GM23338 (cell line): ENCODE results near the gene GSX2. TPM values are rescaled to one million over a fixed set of nuclear protein-coding genes. Genes with fewer than 3 reads are reported as not detected.

Experiments used
- ATAC-seq: fragments of 200-7000 bp; cut with Tn5 transposase; 3 replicates; pipeline ENCODE4 v1.9.1; 2020
- DNase-seq: peaks from one replicate; pipeline ENCODE4 v3.0.0-alpha.2; 2015; ENCODE audit warnings: low spot score
- H2AFZ ChIP-seq: fragments of 200-600 bp; sonication (generic); 2 replicates; pipeline ENCODE4 v1.8.0; 2016; ENCODE audit warnings: antibody characterized with exemption, mild to moderate bottlenecking, moderate library complexity
- H3F3A ChIP-seq: fragments of 200-600 bp; sonication (generic); replicated peaks from 2 replicates; pipeline ENCODE4 v1.8.0; 2017; ENCODE audit warnings: antibody characterized with exemption, mixed run types, low read depth
- H3K27ac ChIP-seq: fragments of 200-600 bp; sonication (generic); 2 replicates; pipeline ENCODE4 v1.6.1; 2016; ENCODE audit warnings: low read depth
- H3K27me3 ChIP-seq: fragments of 200-600 bp; sonication (generic); 2 replicates; pipeline ENCODE4 v1.8.0; 2016; ENCODE audit warnings: mild to moderate bottlenecking, mixed run types, moderate library complexity; ENCODE audit not compliant: insufficient read depth
- H3K36me3 ChIP-seq: fragments of 200-600 bp; sonication (generic); 2 replicates; pipeline ENCODE4 v1.8.0; 2016; ENCODE audit warnings: mild to moderate bottlenecking; ENCODE audit not compliant: insufficient read depth
- H3K4me1 ChIP-seq: fragments of 200-600 bp; sonication (generic); 2 replicates; pipeline ENCODE4 v1.8.0; 2016; ENCODE audit warnings: mild to moderate bottlenecking, moderate library complexity; ENCODE audit not compliant: insufficient read depth
- H3K4me2 ChIP-seq: fragments of 200-600 bp; sonication (generic); 2 replicates; pipeline ENCODE4 v1.7.1; 2017; ENCODE audit warnings: mixed run types
- H3K4me3 ChIP-seq: fragments of 200-600 bp; sonication (generic); 2 replicates; pipeline ENCODE4 v1.6.1; 2016; ENCODE audit warnings: mixed run types
- H3K79me2 ChIP-seq: fragments of 200-600 bp; sonication (generic); replicated peaks from 2 replicates; pipeline ENCODE4 v1.8.0; 2017; ENCODE audit warnings: mild to moderate bottlenecking; ENCODE audit not compliant: insufficient read depth
- H3K9me2 ChIP-seq: fragments of 200-600 bp; sonication (generic); 2 replicates; pipeline ENCODE4 v1.8.0; 2017; ENCODE audit not compliant: insufficient read depth
- H4K20me1 ChIP-seq: fragments of 200-600 bp; sonication (generic); replicated peaks from 2 replicates; pipeline ENCODE4 v1.8.0; 2017; ENCODE audit warnings: mild to moderate bottlenecking; ENCODE audit not compliant: insufficient read depth
- H3K27ac Mint-ChIP-seq: 2 replicates; pipeline ENCODE4 v1.8.0; 2020; ENCODE audit warnings: inconsistent platforms, mild to moderate bottlenecking, moderate library complexity, mixed read lengths
- H3K27me3 Mint-ChIP-seq: 3 replicates; pipeline ENCODE4 v1.8.0; 2022; ENCODE audit warnings: low read depth, mild to moderate bottlenecking, moderate library complexity, mixed read lengths, inconsistent platforms; ENCODE audit not compliant: insufficient read depth, poor library complexity
- H3K36me3 Mint-ChIP-seq: 3 replicates; pipeline ENCODE4 v1.8.0; 2021; ENCODE audit warnings: low read depth, mild to moderate bottlenecking, inconsistent platforms, moderate library complexity, mixed read lengths
- H3K4me1 Mint-ChIP-seq: 3 replicates; pipeline ENCODE4 v1.8.0; 2020; ENCODE audit warnings: mild to moderate bottlenecking, inconsistent platforms, mixed read lengths
- H3K4me3 Mint-ChIP-seq: 3 replicates; pipeline ENCODE4 v1.8.0; 2021; ENCODE audit warnings: moderate library complexity, mild to moderate bottlenecking, inconsistent platforms, mixed read lengths
- H3K9me3 Mint-ChIP-seq: 3 replicates; pipeline ENCODE4 v1.8.0; 2020; ENCODE audit warnings: moderate library complexity, mild to moderate bottlenecking, inconsistent platforms, mixed read lengths
- CREB1 ChIP-seq: fragments of 250-450 bp; sonication (Bioruptor Pico); IDR thresholded peaks from 2 replicates; pipeline ENCODE4 v1.5.0; 2020; ENCODE audit warnings: low read depth, mild to moderate bottlenecking, moderate library complexity
- EZH2 ChIP-seq: fragments of 200-600 bp; sonication (generic); IDR thresholded peaks from one replicate; pipeline ENCODE4 v1.8.0; 2017; ENCODE audit warnings: antibody characterized with exemption, mild to moderate bottlenecking, low read depth; ENCODE audit not compliant: unreplicated experiment
- EZH2phosphoT487 ChIP-seq: fragments of 200-600 bp; sonication (generic); IDR thresholded peaks from one replicate; pipeline ENCODE4 v1.8.1; 2018; ENCODE audit warnings: antibody characterized with exemption; ENCODE audit not compliant: unreplicated experiment
- JUNB ChIP-seq: IDR thresholded peaks from one replicate; pipeline ENCODE4 v1.6.1; 2016; ENCODE audit warnings: antibody characterized with exemption; ENCODE audit not compliant: unreplicated experiment
- NANOG ChIP-seq: IDR thresholded peaks from 2 replicates; pipeline ENCODE4 v1.6.1; 2016; ENCODE audit warnings: antibody characterized with exemption, borderline replicate concordance
- POLR2AphosphoS5 ChIP-seq: IDR thresholded peaks from 2 replicates; pipeline ENCODE4 v1.6.1; 2016; ENCODE audit warnings: antibody characterized with exemption, low read depth
- STAT1 ChIP-seq: IDR thresholded peaks from one replicate; pipeline ENCODE4 v1.6.1; 2016; ENCODE audit warnings: antibody characterized with exemption; ENCODE audit not compliant: unreplicated experiment
- ZNF114 ChIP-seq: fragments of 250-450 bp; sonication (Bioruptor Pico); IDR thresholded peaks from 2 replicates; pipeline ENCODE4 v1.5.0; 2020; ENCODE audit warnings: mild to moderate bottlenecking, moderate library complexity
- ZNF331 ChIP-seq: fragments of 250-450 bp; sonication (Bioruptor Pico); IDR thresholded peaks from 2 replicates; pipeline ENCODE4 v1.5.0; 2020; ENCODE audit warnings: low read depth, mild to moderate bottlenecking, moderate library complexity
- polyA plus RNA-seq: library from polyadenylated mRNA; unstranded; fragments of >200 nt; fragmentation: Nextera tagmentation; extraction: Ambion mirVana; gene quantifications from 2 replicates; pipeline ENCODE4 v1.2.1, GENCODE V29; 2016
- total RNA-seq: library from RNA; depleted of rRNA; stranded (reverse); fragments of >200 nt; shearing (Covaris generic); gene quantifications from 2 replicates; pipeline ENCODE4 v1.2.3, GENCODE V29; 2014
- TF ChIP-seq, protein P1 (sequence below), 2 experiments: fragments of 200-600 bp in 1 of 2; sonication (generic) in 1 of 2; conservative IDR thresholded peaks; 2 replicates each; pipeline versions ENCODE4 v1.5.1 to v1.6.1; 2016 to 2017; ENCODE audit warnings: antibody characterized with exemption in 2 of 2, low read depth in 2 of 2, mild to moderate bottlenecking in 2 of 2, moderate library complexity in 1 of 2
- TF ChIP-seq, protein P2 (sequence below): fragments of 250-450 bp; sonication (Bioruptor Pico); IDR thresholded peaks from 2 replicates; pipeline ENCODE4 v1.5.0; 2020; ENCODE audit warnings: mild to moderate bottlenecking, moderate library complexity
- TF ChIP-seq, protein P3 (sequence below): IDR thresholded peaks from 2 replicates; pipeline ENCODE4 v1.6.1; 2016; ENCODE audit warnings: antibody characterized with exemption
- TF ChIP-seq, protein P4 (sequence below): IDR thresholded peaks from one replicate; pipeline ENCODE4 v1.6.1; 2018; ENCODE audit warnings: antibody characterized with exemption; ENCODE audit not compliant: unreplicated experiment

Gene GSX2
- total and polyA plus RNA-seq, 2 experiments from 2014 or later = 0.34 TPM; not detected in 1

DNA sequence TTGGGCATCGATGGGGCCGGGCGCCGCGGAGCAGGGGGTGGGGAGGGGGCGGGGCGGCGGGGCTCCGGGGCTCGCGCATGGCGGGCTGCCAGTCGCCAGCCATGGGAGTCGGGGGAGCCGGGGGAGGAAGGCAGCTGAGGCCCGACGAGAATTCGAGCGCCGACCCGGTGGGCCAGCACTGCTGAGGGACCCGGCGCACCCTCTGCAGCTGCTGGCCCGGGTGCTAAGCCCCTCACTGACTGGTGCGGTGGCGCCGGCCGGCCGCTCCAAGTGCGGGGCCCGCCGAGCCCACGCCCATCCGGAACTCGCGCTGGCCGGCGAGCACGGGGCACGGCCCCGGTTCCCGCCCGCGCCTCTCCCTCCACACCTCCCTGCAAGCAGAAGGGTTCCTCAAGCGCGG is 49.4 kb downstream of the GSX2 start:
- Mint-ChIP-seq H3K4me3 (no peak overlapping the region), H3K36me3 (no peaks in the 10 kb centered on the region; the same call in 2 of the 3 replicates), H3K4me1 (no peaks in the 10 kb centered on the region), H3K27ac (no peak overlapping the region), H3K27me3 (peaks cover 5% of the 10 kb centered on the region), H3K9me3 (peaks cover 6% of the 10 kb centered on the region; the same call in 1 of the 3 replicates)
- ATAC-seq (no peak), DNase-seq (no peak)
- Histone ChIP-seq H3K9me2 (no peaks in the 10 kb centered on the region), H2AFZ (no peak overlapping the region), H3K4me1 (no peaks in the 10 kb centered on the region), H3K4me2 (no peak overlapping the region), H3K36me3 (no peaks in the 10 kb centered on the region), H4K20me1 (no peaks in the 10 kb centered on the region), H3F3A (no peaks in the 10 kb centered on the region), H3K27ac (no peak overlapping the region), H3K79me2 (no peaks in the 10 kb centered on the region), H3K27me3 (no peaks in the 10 kb centered on the region), H3K4me3 (no peak overlapping the region)
- no peak for TF ChIP-seq JUNB
- TF ChIP-seq, protein P1, sequence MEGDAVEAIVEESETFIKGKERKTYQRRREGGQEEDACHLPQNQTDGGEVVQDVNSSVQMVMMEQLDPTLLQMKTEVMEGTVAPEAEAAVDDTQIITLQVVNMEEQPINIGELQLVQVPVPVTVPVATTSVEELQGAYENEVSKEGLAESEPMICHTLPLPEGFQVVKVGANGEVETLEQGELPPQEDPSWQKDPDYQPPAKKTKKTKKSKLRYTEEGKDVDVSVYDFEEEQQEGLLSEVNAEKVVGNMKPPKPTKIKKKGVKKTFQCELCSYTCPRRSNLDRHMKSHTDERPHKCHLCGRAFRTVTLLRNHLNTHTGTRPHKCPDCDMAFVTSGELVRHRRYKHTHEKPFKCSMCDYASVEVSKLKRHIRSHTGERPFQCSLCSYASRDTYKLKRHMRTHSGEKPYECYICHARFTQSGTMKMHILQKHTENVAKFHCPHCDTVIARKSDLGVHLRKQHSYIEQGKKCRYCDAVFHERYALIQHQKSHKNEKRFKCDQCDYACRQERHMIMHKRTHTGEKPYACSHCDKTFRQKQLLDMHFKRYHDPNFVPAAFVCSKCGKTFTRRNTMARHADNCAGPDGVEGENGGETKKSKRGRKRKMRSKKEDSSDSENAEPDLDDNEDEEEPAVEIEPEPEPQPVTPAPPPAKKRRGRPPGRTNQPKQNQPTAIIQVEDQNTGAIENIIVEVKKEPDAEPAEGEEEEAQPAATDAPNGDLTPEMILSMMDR (conservative IDR thresholded peaks at IDR 0.05; ENCODE audit: low read depth in 2 of 2) = no peak
- TF ChIP-seq POLR2AphosphoS5 = no peak
- TF ChIP-seq, protein P2, sequence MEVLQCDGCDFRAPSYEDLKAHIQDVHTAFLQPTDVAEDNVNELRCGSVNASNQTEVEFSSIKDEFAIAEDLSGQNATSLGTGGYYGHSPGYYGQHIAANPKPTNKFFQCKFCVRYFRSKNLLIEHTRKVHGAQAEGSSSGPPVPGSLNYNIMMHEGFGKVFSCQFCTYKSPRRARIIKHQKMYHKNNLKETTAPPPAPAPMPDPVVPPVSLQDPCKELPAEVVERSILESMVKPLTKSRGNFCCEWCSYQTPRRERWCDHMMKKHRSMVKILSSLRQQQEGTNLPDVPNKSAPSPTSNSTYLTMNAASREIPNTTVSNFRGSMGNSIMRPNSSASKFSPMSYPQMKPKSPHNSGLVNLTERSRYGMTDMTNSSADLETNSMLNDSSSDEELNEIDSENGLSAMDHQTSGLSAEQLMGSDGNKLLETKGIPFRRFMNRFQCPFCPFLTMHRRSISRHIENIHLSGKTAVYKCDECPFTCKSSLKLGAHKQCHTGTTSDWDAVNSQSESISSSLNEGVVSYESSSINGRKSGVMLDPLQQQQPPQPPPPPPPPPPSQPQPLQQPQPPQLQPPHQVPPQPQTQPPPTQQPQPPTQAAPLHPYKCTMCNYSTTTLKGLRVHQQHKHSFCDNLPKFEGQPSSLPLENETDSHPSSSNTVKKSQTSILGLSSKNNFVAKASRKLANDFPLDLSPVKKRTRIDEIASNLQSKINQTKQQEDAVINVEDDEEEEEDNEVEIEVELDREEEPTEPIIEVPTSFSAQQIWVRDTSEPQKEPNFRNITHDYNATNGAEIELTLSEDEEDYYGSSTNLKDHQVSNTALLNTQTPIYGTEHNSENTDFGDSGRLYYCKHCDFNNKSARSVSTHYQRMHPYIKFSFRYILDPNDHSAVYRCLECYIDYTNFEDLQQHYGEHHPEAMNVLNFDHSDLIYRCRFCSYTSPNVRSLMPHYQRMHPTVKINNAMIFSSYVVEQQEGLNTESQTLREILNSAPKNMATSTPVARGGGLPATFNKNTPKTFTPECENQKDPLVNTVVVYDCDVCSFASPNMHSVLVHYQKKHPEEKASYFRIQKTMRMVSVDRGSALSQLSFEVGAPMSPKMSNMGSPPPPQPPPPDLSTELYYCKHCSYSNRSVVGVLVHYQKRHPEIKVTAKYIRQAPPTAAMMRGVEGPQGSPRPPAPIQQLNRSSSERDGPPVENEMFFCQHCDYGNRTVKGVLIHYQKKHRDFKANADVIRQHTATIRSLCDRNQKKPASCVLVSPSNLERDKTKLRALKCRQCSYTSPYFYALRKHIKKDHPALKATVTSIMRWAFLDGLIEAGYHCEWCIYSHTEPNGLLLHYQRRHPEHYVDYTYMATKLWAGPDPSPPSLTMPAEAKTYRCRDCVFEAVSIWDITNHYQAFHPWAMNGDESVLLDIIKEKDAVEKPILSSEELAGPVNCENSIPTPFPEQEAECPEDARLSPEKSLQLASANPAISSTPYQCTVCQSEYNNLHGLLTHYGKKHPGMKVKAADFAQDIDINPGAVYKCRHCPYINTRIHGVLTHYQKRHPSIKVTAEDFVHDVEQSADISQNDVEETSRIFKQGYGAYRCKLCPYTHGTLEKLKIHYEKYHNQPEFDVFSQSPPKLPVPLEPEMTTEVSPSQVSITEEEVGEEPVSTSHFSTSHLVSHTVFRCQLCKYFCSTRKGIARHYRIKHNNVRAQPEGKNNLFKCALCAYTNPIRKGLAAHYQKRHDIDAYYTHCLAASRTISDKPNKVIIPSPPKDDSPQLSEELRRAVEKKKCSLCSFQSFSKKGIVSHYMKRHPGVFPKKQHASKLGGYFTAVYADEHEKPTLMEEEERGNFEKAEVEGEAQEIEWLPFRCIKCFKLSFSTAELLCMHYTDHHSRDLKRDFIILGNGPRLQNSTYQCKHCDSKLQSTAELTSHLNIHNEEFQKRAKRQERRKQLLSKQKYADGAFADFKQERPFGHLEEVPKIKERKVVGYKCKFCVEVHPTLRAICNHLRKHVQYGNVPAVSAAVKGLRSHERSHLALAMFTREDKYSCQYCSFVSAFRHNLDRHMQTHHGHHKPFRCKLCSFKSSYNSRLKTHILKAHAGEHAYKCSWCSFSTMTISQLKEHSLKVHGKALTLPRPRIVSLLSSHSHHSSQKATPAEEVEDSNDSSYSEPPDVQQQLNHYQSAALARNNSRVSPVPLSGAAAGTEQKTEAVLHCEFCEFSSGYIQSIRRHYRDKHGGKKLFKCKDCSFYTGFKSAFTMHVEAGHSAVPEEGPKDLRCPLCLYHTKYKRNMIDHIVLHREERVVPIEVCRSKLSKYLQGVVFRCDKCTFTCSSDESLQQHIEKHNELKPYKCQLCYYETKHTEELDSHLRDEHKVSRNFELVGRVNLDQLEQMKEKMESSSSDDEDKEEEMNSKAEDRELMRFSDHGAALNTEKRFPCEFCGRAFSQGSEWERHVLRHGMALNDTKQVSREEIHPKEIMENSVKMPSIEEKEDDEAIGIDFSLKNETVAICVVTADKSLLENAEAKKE = no peak
- no peak for TF ChIP-seq EZH2phosphoT487
- TF ChIP-seq EZH2 = no peak
- TF ChIP-seq, protein P3, sequence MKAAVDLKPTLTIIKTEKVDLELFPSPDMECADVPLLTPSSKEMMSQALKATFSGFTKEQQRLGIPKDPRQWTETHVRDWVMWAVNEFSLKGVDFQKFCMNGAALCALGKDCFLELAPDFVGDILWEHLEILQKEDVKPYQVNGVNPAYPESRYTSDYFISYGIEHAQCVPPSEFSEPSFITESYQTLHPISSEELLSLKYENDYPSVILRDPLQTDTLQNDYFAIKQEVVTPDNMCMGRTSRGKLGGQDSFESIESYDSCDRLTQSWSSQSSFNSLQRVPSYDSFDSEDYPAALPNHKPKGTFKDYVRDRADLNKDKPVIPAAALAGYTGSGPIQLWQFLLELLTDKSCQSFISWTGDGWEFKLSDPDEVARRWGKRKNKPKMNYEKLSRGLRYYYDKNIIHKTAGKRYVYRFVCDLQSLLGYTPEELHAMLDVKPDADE = no peak
- no peak for TF ChIP-seq CREB1 (CRISPR knock-in tag)
- TF ChIP-seq NANOG = no peak
- TF ChIP-seq ZNF331 (CRISPR knock-in tag) = no peak
- TF ChIP-seq ZNF114 (CRISPR knock-in tag) = no peak
- TF ChIP-seq, protein P4, sequence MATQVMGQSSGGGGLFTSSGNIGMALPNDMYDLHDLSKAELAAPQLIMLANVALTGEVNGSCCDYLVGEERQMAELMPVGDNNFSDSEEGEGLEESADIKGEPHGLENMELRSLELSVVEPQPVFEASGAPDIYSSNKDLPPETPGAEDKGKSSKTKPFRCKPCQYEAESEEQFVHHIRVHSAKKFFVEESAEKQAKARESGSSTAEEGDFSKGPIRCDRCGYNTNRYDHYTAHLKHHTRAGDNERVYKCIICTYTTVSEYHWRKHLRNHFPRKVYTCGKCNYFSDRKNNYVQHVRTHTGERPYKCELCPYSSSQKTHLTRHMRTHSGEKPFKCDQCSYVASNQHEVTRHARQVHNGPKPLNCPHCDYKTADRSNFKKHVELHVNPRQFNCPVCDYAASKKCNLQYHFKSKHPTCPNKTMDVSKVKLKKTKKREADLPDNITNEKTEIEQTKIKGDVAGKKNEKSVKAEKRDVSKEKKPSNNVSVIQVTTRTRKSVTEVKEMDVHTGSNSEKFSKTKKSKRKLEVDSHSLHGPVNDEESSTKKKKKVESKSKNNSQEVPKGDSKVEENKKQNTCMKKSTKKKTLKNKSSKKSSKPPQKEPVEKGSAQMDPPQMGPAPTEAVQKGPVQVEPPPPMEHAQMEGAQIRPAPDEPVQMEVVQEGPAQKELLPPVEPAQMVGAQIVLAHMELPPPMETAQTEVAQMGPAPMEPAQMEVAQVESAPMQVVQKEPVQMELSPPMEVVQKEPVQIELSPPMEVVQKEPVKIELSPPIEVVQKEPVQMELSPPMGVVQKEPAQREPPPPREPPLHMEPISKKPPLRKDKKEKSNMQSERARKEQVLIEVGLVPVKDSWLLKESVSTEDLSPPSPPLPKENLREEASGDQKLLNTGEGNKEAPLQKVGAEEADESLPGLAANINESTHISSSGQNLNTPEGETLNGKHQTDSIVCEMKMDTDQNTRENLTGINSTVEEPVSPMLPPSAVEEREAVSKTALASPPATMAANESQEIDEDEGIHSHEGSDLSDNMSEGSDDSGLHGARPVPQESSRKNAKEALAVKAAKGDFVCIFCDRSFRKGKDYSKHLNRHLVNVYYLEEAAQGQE = no peak
- no peak for TF ChIP-seq STAT1
